WERI-Rb-1 (cell line): Measurements from ENCODE around the gene PGA4.

Experiments
- DNase-seq: peaks from one replicate; pipeline ENCODE4 v3.0.0-alpha.2; 2020
- H3K27ac ChIP-seq: fragments of 250-450 bp; sonication (Bioruptor Pico); 2 replicates; pipeline ENCODE4 v1.5.1; 2020; ENCODE audit warnings: mild to moderate bottlenecking, moderate library complexity
- H3K27me3 ChIP-seq: fragments of 250-450 bp; sonication (Bioruptor Pico); 2 replicates; pipeline ENCODE4 v1.5.1; 2021; ENCODE audit warnings: mild to moderate bottlenecking, low read depth, moderate library complexity; ENCODE audit not compliant: insufficient read depth, severe bottlenecking
- H3K36me3 ChIP-seq: fragments of 250-450 bp; sonication (Bioruptor Pico); 2 replicates; pipeline ENCODE4 v1.5.1; 2020; ENCODE audit warnings: mild to moderate bottlenecking, moderate library complexity
- H3K4me3 ChIP-seq: 2 replicates; pipeline ENCODE4 v1.5.1; 2011; ENCODE audit warnings: low read depth, mild to moderate bottlenecking, control low read depth, low read length
- H3K9me3 ChIP-seq: fragments of 250-450 bp; sonication (Bioruptor Pico); 2 replicates; pipeline ENCODE4 v1.5.1; 2021; ENCODE audit warnings: mild to moderate bottlenecking, moderate library complexity; ENCODE audit not compliant: severe bottlenecking
- CTCF ChIP-seq: IDR thresholded peaks from 2 replicates; pipeline ENCODE4 v1.5.1; 2011; ENCODE audit warnings: low read depth, mild to moderate bottlenecking, control low read depth, inconsistent platforms, low read length

Gene PGA4

GRCh38 chr11:61277186-61278000, 55.2 kb downstream of the PGA4 start:
- Histone ChIP-seq H3K4me3 (no peak overlapping the region), H3K27me3 (no peaks in the 10 kb centered on the region), H3K27ac (no peak overlapping the region), H3K36me3 (peaks cover 22% of the 10 kb centered on the region), H3K9me3 (no peaks in the 10 kb centered on the region)
- no peak for TF ChIP-seq CTCF
- DNase-seq = no peak

- DNase-seq = no peak
- Histone ChIP-seq H3K36me3 (peaks cover 28% of the 10 kb centered on the region), H3K4me3 (no peak overlapping the region), H3K9me3 (no peaks in the 10 kb centered on the region), H3K27me3 (no peaks in the 10 kb centered on the region), H3K27ac (no peak overlapping the region)
- TF ChIP-seq CTCF = no peak
Measured at GRCh38 chr11:61278001-61278470, 55.9 kb downstream of the PGA4 start.

GRCh38 chr11:61279934-61280659, 58.0 kb downstream of the PGA4 start:
- no peak for DNase-seq
- Histone ChIP-seq H3K27ac (no peak overlapping the region), H3K27me3 (no peaks in the 10 kb centered on the region), H3K4me3 (no peak overlapping the region), H3K36me3 (peaks cover 39% of the 10 kb centered on the region), H3K9me3 (no peaks in the 10 kb centered on the region)
- TF ChIP-seq CTCF = no peak

GRCh38 chr11:61280883-61281580, 58.9 kb downstream of the PGA4 start:
- Histone ChIP-seq H3K36me3 (peaks cover 43% of the 10 kb centered on the region), H3K4me3 (no peak overlapping the region)
- no peak for DNase-seq

More at GRCh38 chr11:61280883-61281580, 58.9 kb downstream of the PGA4 start:
- H3K9me3 ChIP-seq = no peaks in the 10 kb centered on the region
- H3K27me3 ChIP-seq = no peaks in the 10 kb centered on the region
- no peak for TF ChIP-seq CTCF
- no peak overlapping the region for H3K27ac ChIP-seq
